Measurements from ENCODE around the gene RPAP2. TPM values are rescaled to one million over a fixed set of nuclear protein-coding genes. Genes with fewer than 3 reads are reported as not detected.

The RPAP2 gene
- total RNA-seq, 2 experiments from 2014 or later, result 8.6 to 21.9 TPM

DNA sequence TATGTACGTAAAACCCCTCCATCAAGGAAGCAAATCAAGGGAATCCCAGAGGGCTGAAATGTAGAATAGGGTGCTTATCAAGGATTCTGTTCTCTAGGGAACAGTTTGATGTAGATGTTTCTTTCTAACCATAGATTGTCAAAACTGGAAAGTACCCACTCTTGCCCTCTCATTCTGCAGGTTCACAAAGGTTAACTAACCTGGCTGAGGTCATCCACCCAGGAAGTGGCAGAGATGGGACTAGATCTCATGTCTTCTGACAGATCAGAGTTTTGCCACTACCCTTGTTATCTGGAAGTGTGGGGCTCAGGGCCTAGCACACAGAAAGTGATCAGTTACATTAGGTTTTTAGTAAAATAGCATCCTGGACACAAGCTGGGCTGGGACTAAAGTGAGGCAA, 140.4 kb downstream of the RPAP2 start:
- no peak for DNase-seq (ENCODE audit: low spot score)
- TF ChIP-seq EZH2phosphoT487 (IDR thresholded peaks at IDR 0.05; ENCODE audit: borderline replicate concordance, low read depth, low read length) (no peak), CTCF (conservative IDR thresholded peaks at IDR 0.05; ENCODE audit: low read length) (no peak)
- Histone ChIP-seq H3K79me2 (ENCODE audit: insufficient read depth, low read depth, low read length) (no peaks in the 10 kb centered on the region), H3K4me2 (ENCODE audit: low read length) (no peak overlapping the region), H3K4me1 (ENCODE audit: insufficient read depth, low read length, poor library complexity, severe bottlenecking) (no peaks in the 10 kb centered on the region), H3K9me3 (ENCODE audit: low read length) (no peaks in the 10 kb centered on the region), H3K27ac (ENCODE audit: low read depth, low read length, poor library complexity, severe bottlenecking) (no peak overlapping the region), H4K20me1 (ENCODE audit: insufficient read depth, low read length) (no peaks in the 10 kb centered on the region), H3K4me3 (ENCODE audit: low read depth, low read length, poor library complexity, severe bottlenecking) (no peak overlapping the region), H3K36me3 (ENCODE audit: insufficient read depth, low read length) (no peaks in the 10 kb centered on the region), H3K9me2 (ENCODE audit: insufficient read depth, low read length) (no peaks in the 10 kb centered on the region), H2AFZ (ENCODE audit: low read length) (no peak overlapping the region)
- ChIA-PET POLR2A (no interaction called here), CTCF (ENCODE audit: unreplicated experiment) (no interaction called here)
- no TSS peak for BruUV-seq (replicated peaks)
- intact Hi-C loops (cut with micrococcal nuclease; ENCODE audit: unreplicated experiment), result no loop called here

DNA sequence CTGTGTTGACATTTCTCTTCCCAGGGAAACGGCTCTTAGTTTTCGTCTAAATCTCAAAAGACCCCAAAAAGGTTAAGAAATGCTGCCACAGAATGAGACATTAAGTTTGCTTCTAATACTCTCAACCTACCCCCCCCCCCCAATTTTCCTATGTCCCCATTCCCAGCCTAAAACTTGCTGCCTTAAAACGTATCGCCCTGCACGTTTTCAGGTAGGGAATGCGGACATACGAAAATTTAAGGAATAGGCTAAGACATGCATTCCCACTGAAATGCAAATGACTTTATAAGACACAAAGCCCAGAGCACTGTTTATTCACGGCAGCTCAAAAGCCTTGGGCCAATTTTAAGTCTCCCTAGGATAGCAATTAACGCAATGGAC, 142.4 kb downstream of the RPAP2 start:
- Histone ChIP-seq H4K20me1 (ENCODE audit: insufficient read depth, low read length) (no peaks in the 10 kb centered on the region), H2AFZ (ENCODE audit: low read length) (no peak overlapping the region)
- CTCF ChIA-PET (ENCODE audit: unreplicated experiment), result no interaction called here

More for the DNA sequence above, 142.4 kb downstream of the RPAP2 start:
- intact Hi-C loops (cut with micrococcal nuclease; ENCODE audit: unreplicated experiment), result no loop called here
- POLR2A ChIA-PET, result no interaction called here
- TF ChIP-seq CTCF (conservative IDR thresholded peaks at IDR 0.05; ENCODE audit: low read length), result no peak
- TF ChIP-seq EZH2phosphoT487 (IDR thresholded peaks at IDR 0.05; ENCODE audit: borderline replicate concordance, low read depth, low read length), result no peak
- DNase-seq (ENCODE audit: low spot score), result no peak
- Histone ChIP-seq H3K4me1 (ENCODE audit: insufficient read depth, low read length, poor library complexity, severe bottlenecking) (no peaks in the 10 kb centered on the region), H3K4me2 (ENCODE audit: low read length) (no peak overlapping the region), H3K27ac (ENCODE audit: low read depth, low read length, poor library complexity, severe bottlenecking) (no peak overlapping the region), H3K79me2 (ENCODE audit: insufficient read depth, low read depth, low read length) (no peaks in the 10 kb centered on the region), H3K4me3 (ENCODE audit: low read depth, low read length, poor library complexity, severe bottlenecking) (no peak overlapping the region), H3K36me3 (ENCODE audit: insufficient read depth, low read length) (no peaks in the 10 kb centered on the region), H3K9me2 (ENCODE audit: insufficient read depth, low read length) (no peaks in the 10 kb centered on the region), H3K9me3 (ENCODE audit: low read length) (no peaks in the 10 kb centered on the region)
- no TSS peak for BruUV-seq (replicated peaks)
